Spleen (tissue), 7 donors: Measurements from ENCODE around the gene HSF2.

ENCODE experiments used
- POLR2A ChIP-seq, 3 donors: fragments of 450-650 bp; IDR thresholded peaks; one replicate each; pipeline ENCODE4 v1.5.1; 2017; ENCODE audit warnings: antibody characterized with exemption in 3 of 3, mild to moderate bottlenecking in 1 of 3
- POLR2AphosphoS5 ChIP-seq, 3 donors: sonication (generic); formaldehyde crosslinking; IDR thresholded peaks; one replicate each; pipeline ENCODE4 v1.5.1; 2017; ENCODE audit warnings: antibody characterized with exemption in 3 of 3
- TF ChIP-seq, protein P1 (sequence below), 11 experiments: fragments of 200-600 bp in 7 of 11; fragments of 450-650 bp in 4 of 11; sonication (generic) in 4 of 11; IDR thresholded peaks in 8 of 11; conservative IDR thresholded peaks in 3 of 11; 1 replicate in 7 of 11; 2 replicates in 4 of 11; pipeline versions ENCODE4 v1.4.0 to v1.8.0; 2016 to 2021; ENCODE audit warnings: antibody characterized with exemption in 11 of 11, inconsistent platforms in 4 of 11, mild to moderate bottlenecking in 1 of 11
- donor health status: DM: no; HTN: no; CAD: no; lungs with moderate emphysema.
- donor health status: DM: no; HTN: no; CAD: no.
- donor health status: DM: no; HTN: no; CAD: no.

GRCh38 chr6:122422614-122423267 is 23.3 kb downstream of the HSF2 start:
- TF ChIP-seq POLR2AphosphoS5 (IDR thresholded peaks at IDR 0.05) (no peak), POLR2A (IDR thresholded peaks at IDR 0.05) (no peak)
- TF ChIP-seq, protein P1, sequence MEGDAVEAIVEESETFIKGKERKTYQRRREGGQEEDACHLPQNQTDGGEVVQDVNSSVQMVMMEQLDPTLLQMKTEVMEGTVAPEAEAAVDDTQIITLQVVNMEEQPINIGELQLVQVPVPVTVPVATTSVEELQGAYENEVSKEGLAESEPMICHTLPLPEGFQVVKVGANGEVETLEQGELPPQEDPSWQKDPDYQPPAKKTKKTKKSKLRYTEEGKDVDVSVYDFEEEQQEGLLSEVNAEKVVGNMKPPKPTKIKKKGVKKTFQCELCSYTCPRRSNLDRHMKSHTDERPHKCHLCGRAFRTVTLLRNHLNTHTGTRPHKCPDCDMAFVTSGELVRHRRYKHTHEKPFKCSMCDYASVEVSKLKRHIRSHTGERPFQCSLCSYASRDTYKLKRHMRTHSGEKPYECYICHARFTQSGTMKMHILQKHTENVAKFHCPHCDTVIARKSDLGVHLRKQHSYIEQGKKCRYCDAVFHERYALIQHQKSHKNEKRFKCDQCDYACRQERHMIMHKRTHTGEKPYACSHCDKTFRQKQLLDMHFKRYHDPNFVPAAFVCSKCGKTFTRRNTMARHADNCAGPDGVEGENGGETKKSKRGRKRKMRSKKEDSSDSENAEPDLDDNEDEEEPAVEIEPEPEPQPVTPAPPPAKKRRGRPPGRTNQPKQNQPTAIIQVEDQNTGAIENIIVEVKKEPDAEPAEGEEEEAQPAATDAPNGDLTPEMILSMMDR (IDR thresholded peaks at IDR 0.05 in 8 of 11, conservative IDR thresholded peaks at IDR 0.05 in 3 of 11): no peak
